ENCODE data around the gene IL17RA.
"Not testable (repeated sequence)": the region's sequence is repeated elsewhere in the genome, so short reads cannot be mapped to it uniquely, and the experiment has no call there.

Gene IL17RA

GRCh38 chr22:17084554-17085276, at the start of gene IL17RA:
Gene IL17RA, plus strand, starts transcription at chr22:17085000. Its CDS starts 92 bp downstream, at chr22:17085092.
- peak within 1 kb of the TSS; percentile 79 to 89 for H3K4me3 ChIP-seq (replicated peaks in 1 of 2; ENCODE audit: low read depth in 2 of 2, low read length in 2 of 2)
- TF ChIP-seq CTCF (IDR thresholded peaks at IDR 0.05; ENCODE audit: low read depth, low read length): no peak
- peak; percentile 89 to 90 for DNase-seq (ENCODE audit: low read depth in 2 of 2)

- TF ChIP-seq CTCF (IDR thresholded peaks at IDR 0.05; ENCODE audit: low read depth, low read length): no peak
These were observed 49.6 kb upstream of the IL17RA start for GRCh38 chr22:17035246-17035645.

GRCh38 chr22:17035976-17036841, 48.6 kb upstream of the IL17RA start:
- H3K4me3 ChIP-seq (replicated peaks in 1 of 2; ENCODE audit: low read depth in 2 of 2, low read length in 2 of 2); DNase-seq (ENCODE audit: low read depth in 2 of 2): not testable (repeated sequence)

More at GRCh38 chr22:17035246-17035645, 49.6 kb upstream of the IL17RA start:
- DNase-seq (ENCODE audit: low read depth in 2 of 2): no peak
- H3K4me3 ChIP-seq (replicated peaks in 1 of 2; ENCODE audit: low read depth in 2 of 2, low read length in 2 of 2): no peak overlapping the region

GRCh38 chr22:17036842-17037711, 47.7 kb upstream of the IL17RA start:
- not testable (repeated sequence) for DNase-seq (ENCODE audit: low read depth in 2 of 2)
- peak overlapping the region in 1 of 2 donors; percentile 18 for H3K4me3 ChIP-seq (replicated peaks in 1 of 2; ENCODE audit: low read depth in 2 of 2, low read length in 2 of 2)

GRCh38 chr22:17043521-17043920, 41.3 kb upstream of the IL17RA start:
- no peak for TF ChIP-seq CTCF (IDR thresholded peaks at IDR 0.05; ENCODE audit: low read depth, low read length)
- H3K4me3 ChIP-seq (replicated peaks in 1 of 2; ENCODE audit: low read depth in 2 of 2, low read length in 2 of 2): no peak overlapping the region
- no peak for DNase-seq (ENCODE audit: low read depth in 2 of 2)

- DNase-seq (ENCODE audit: low read depth in 2 of 2): no peak
- no peak overlapping the region for H3K4me3 ChIP-seq (replicated peaks in 1 of 2; ENCODE audit: low read depth in 2 of 2, low read length in 2 of 2)
- no peak for TF ChIP-seq CTCF (IDR thresholded peaks at IDR 0.05; ENCODE audit: low read depth, low read length)
These were observed 38.0 kb upstream of the IL17RA start for GRCh38 chr22:17046566-17047348.

- TF ChIP-seq CTCF (IDR thresholded peaks at IDR 0.05; ENCODE audit: low read depth, low read length): no peak
- no peak for DNase-seq (ENCODE audit: low read depth in 2 of 2)
- H3K4me3 ChIP-seq (replicated peaks in 1 of 2; ENCODE audit: low read depth in 2 of 2, low read length in 2 of 2): no peak overlapping the region
These were observed 37.1 kb upstream of the IL17RA start for GRCh38 chr22:17047656-17048055.
